ENCODE measurements around the gene GAS2.

GAS2 gene

DNA sequence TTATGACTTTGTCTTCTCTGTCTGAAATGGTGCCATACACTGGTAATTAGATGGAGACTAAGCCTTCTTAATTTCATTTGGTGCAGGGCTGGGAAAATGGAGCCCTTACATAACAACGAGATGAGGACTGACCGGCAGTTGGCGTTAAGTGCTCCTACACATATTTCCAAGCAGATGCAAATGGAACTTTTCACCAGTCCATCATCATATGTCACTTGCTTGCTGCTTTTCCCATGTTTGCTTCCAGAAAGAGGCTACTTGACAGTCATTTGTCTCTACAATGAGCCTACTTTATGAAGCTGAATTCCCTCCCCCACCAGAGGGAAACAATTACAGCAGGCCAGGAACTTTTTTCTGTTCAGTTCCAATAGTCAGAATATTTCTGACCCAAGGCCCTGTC is 130.6 kb downstream of the GAS2 start:
- no peak for DNase-seq

DNA sequence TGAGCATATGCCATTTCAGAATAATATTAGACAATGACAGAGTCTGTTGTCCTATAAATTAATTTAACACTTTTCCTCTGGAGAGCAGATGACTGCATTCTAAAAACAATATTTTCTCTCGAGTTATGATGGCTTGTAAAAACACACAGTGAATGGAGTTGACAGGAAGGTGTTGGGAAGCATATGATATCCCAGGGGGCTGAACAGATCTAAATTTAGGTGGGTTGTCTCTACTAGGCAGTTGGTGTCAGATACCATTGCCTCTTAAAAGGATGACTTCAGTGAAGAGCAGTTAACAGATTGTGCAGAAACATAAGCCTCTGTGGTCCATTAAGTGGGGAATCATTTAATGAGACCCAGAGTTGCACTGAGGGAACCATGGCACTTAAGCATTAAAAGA is 132.5 kb downstream of the GAS2 start:
- no peak for DNase-seq

DNA sequence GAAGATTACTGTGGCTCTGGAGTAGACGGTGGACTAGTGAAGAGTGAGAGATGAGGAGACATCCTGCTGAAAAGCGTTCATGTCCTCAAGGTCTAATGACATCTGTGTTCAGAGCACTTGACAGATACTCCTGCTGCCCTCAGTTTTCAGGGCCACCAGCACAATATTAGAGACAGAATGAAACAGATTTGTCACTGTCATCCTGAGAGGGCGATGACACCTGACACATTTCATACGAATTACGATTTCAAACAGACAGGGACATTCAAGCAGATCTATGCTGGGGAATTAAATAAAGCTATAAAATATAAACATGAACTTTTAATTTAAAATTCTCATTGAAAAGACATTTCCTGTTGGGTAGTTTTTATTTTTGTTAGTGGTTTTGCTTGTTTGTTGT is 134.1 kb downstream of the GAS2 start:
- DNase-seq, result no peak

DNA sequence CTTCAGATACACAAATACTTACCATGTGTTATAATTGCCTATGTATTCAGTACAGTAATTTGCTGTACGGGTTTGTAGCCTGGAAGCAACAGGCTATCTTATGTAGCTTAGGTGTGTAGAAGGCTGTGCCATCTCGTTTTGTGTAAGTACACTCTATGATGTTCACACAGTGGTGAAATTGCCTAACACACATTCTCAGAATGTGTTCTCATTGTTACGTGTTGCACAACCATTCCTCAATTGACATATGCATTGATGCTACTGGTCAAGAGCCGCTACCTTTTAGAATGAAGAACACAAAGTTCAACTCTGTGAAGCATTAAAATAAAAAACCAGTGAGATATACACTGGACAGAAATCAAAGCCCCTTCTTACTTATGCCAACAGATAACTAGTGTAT is 136.4 kb downstream of the GAS2 start:
- no peak for DNase-seq

DNA sequence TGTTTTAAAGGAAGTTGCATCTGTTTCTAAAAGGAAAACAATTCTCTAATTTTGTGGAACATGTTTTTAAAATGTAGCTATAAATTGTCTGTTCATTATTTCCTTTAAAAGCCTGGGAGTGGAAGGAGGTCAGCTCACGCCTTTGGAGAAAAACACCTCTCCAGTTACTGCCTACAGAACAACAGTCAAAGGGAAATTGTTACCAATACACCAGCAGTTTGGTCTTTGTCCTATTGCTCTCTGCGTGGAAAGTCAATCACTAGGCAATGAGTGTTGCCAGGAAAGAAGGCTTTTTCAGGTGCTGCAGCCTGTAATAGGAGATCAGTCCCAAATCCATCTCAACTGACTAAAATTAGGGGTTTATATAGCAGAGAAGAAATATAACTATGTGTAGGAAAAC is 141.0 kb downstream of the GAS2 start:
- DNase-seq, result no peak

DNA sequence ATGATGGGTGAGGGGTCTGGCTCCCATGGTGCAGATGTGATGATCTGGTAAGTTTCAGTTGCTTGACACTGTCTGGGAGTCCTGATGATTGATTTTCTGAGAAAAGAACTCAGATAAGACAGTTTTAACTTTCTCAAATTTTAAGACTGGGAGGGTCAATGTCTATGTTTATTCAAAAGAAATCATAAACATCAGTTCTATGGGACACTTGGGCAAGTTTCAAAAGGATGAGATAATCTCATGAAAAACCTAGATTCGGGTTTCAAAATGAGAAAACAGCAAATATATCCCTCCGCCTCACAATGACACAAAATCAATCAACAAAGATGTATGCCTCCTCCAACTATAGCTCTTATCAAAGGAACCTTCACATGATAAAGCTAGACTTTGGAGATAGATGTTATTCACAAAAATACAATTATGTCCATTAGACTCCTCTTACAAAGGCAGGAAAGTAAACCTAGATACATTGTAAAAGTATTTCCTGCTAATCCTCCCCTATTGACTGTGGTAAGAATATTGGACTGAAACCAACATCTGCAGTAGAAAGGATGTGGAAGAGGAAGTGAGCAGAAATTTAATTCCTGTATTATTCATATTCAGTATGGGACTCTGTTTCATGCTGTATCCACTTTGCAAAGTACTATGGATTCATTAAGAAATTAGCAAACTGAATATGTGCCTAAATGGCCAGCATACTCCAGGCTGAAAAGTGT is 141.6 kb downstream of the GAS2 start:
- peak; percentile 47 for DNase-seq

DNA sequence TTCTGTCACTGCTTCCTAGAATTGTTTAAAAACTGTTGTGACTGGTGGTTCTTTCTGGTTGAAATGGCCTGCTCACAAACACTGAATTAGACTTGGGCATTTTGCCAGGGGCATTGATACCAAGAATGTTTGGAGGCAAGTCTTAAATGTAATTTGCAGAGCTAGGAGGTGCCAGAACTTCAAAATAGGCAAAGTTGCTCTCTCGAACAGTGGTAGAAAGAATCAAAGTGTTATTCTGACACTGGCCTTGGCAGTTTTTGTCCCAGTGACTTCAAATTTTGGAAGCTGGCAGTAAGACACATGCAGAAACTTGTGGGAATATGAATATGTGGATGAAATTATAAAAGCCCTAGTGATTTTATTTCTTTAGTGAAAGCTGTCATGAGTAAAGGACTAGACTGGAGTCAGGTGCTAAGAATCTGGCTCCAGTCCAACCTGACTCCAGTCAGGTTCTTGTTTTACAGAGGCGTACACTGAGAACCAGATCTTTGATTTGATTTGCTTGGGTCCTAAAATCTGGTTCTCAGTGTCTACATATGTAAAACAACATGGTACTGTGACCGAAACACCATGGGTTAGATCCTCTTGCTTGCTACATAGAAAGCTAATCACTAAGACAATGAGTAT is 142.3 kb downstream of the GAS2 start:
- DNase-seq, result no peak

DNA sequence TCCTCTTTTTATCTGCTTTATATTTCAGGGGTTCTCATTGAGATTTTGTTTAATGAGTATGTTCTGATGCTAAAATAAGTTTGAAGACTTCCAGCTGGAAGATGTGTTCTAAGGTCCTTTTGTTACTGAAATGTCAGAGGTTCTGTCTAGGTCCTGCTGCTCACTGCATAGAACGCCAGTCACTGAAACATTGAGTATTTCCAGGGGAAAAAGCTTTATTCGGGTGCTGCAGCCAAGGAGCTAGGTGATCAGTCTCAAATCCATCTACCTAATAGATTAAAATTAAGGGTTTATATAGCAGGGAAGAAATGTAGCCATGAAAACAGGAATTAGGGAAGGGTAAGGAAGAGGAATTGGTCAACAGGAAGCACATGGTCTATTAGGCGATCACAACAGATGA is 143.5 kb downstream of the GAS2 start:
- DNase-seq, result no peak

DNA sequence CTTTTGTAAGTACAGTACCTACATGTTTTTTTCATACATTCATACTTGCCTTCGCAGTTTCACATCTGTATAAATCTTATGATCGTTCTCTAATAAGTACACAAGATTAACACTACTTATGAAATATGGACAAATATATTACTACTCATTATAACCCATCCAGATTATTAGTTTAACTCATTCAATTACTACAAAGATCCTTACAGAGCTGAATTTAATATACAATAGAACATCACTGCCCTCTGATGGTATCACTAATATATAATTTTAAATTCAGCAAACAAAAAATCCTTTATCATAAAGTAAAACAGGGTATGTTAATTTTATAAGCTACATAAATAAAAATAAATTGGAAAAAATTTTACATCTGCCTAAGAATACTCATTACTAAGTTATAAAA is 155.8 kb downstream of the GAS2 start:
- DNase-seq, result no peak

DNA sequence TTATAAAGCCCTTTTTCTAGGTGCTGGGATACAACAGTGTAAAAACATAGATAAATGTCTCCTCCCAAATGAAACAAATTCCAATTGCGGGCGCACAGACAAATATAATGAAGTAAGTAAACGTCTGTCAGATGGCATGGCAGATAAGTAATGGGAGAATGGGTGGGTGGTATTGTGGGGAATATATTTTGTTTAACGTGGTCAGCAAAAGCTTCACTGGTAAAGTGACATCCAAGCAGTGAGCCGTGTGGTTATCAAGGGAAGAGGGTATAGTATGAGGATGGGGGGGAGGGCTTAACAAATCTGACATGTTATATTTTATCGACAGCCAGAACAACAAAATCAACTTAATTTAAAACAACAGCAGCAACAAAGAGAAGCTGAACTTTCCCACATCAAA is 162.0 kb downstream of the GAS2 start:
- no peak for DNase-seq

DNA sequence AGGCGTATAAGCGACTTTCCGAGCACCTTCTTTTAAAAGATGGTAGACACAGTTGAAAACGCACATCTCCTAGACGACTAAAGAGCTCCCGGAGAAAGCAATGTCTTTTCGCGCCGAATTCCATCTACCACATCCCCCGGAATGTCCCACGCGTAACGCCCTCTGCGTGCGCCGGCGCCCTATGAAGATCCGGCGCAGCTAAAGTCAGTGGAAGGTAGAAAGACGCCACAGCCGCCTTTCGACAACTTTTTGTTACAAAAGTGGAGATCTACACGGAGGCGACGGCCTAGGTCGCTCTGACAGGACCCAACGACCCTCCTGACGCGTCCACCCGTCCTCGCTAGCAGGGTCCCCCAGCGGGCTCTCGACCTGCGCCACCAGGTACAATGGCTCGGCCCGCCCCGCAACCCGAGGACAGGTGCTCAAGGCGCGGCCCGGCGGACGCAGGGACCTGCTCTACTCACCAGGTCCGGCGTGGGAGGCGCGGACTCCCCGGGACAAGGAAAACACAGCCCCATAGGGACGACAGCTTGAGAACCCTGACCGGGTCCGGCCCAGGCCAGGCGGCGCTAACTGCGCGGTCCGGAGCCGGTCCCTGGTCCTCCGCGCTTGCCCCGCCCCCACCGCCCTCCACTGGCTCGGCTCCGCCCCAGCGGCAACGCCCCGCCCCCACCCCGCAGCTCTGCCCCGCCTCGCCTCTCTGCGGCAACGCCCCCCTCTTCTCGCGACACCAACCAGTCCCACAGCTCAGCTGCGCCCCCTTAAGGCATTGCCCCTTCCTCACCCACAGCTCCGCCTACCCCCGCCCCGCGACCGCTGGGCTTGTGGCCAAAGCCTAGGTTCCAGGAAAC is 163.0 kb downstream of the GAS2 start, which contains the start of gene SVIP:
TSS of gene SVIP (minus strand) at position 571 of the 851 bp plus-strand sequence. CDS start at position 518, 53 bp downstream.
- peak; percentile 85 for DNase-seq

DNA sequence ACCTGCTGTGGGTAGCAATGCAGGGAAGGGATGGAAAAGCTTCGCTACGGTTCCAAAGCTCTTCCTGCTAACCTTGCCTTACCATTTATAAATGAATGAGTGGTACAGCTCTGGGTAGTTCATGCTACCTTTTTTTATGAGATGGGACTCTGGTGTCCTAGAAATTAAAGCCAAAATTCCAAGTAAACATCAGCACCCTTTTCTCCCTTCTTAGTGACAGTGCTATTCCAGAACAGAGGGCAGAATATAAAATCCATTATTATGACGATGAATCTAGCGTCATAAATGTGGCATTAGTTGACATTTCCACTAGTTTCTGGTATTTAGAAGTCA is 163.6 kb downstream of the GAS2 start:
- DNase-seq, result no peak

DNA sequence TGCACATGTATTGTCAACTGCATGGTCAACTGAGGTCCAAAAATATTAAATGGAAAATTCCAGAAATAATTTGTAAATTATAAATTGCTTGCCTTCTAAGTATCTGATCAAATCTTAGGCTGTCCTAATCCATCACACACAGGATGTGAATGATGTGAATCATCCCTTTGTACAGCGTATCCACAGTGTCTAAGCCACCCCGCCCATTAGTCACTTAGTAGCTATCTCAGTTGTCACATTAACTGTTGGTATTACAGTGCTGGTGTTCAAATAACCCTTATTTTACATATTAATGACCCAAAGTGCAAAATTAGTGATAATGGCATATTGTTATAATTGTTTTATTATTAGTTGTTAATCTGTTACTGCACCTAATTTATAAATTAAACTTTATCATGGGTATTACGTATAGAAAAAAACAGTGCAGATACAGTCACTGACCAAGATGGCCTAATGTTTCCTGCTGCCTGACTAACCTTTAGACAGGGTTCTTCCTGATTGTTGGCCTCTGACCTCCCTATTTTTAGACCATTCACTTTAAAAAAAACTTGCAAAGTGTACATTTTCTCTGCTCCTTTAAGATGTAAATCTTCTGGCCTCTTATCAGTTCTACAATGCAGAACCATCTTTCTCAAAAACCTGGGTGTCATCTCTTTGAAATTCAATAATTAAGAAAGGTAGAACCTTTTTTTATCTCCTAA is 166.1 kb downstream of the GAS2 start:
- no peak for DNase-seq

DNA sequence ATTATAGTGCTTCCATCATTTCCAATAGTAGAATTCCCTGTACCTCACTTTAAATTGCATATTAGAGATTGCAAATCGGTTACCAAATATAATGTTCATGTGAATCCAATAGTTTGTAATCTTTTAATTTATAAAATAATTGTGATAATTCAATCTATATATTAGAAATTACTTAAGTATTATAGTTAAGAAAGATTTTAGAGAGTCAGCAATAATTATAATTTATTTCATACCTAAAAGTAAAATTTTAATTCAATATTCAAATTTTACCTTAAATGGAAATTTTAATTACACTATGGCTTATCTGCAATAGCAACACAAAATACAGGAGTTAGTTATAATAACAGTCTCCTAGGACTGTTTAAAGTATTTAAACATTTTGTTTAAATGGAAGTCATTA is 180.3 kb downstream of the GAS2 start:
- DNase-seq, result no peak

DNA sequence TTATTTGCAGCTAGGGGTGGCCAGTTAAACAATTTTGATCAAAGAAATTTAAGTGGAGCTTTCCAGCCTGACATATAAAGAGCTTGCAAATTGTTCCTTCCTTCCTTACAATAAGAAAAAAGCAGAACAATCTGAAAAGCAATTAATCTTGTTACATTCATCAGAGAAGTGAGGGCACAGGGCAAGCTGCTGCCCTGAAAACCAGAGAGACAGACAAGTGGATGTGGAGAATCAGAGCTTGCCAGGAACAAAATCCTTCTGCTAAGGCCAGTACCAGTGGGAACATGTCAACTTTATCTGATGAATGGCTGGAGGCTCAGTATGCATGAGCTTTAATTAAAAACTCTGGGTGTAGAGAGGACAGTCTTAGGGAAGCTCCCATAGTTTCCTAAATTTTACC is 185.1 kb downstream of the GAS2 start:
- DNase-seq, result no peak

DNA sequence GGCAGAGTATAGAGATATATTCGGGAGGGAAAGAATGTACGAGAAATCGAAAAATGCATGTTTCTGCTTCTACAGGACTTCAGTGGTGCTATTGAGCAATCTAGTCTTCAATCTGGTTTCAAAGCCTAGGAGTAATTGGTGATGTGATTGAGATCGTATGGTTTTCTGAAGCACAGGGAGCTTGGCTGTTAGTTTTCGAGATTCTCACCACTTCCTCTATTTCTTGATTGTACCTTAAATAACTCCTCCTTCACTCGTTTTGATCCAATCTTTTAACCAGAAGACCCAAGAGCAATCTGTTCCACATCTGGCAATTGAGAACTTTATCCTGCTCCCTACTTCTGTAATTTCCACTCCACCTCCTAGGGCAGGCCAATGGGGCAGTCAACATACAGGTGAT is 193.3 kb downstream of the GAS2 start:
- DNase-seq, result no peak

DNA sequence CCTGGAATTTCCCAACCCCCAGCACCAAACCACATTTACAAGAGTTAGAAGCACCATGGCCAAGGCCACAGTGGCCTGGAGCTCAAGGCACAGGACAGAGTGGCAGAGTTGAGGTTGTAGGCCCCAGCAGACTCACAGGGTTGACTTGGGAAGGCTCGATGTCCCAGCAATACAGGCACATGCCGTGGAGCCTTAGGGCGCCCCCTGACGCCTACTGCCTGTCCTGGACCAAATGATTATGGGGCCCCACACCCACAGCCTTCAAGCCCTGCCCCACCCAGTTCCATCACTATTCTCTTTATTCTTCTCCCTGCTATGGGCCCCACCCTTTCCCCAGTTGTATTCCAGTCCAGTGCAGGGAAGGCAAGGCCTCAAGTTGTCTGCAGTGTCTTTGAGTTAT is 193.8 kb downstream of the GAS2 start, which contains the start of gene CCDC179:
TSS of gene CCDC179 (minus strand) at position 234 of the 400 bp plus-strand sequence. CDS start at position 181, 53 bp downstream.
- no peak for DNase-seq
